ENCODE measurements around the gene UTP25.
A peak's percentile ranks its signal among the peaks of the same experiment; 100 is the strongest.

Gene UTP25

GRCh38 chr1:209878964-209879363 lies 51.2 kb downstream of the UTP25 start:
- H4K91ac ChIP-seq (ENCODE audit: low read length): no peak overlapping the region

GRCh38 chr1:209879539-209879938 lies 51.8 kb downstream of the UTP25 start:
- peak overlapping the region; percentile 14 for H3K9ac ChIP-seq (ENCODE audit: low read length)
- H3K4me2 ChIP-seq (ENCODE audit: low read length, poor library complexity, severe bottlenecking): no peak overlapping the region
- DNase-seq: no peak
- WGBS: 88% methylated on average over 11 of the region's 12 CpGs
- H2BK120ac ChIP-seq (ENCODE audit: low read depth, low read length): no peak overlapping the region
- no peak overlapping the region for H2BK5ac ChIP-seq (ENCODE audit: low read depth, low read length, poor library complexity, severe bottlenecking)
- H2AFZ ChIP-seq (ENCODE audit: low read depth, low read length): no peak overlapping the region
- H3K79me1 ChIP-seq (replicated peaks; ENCODE audit: low read length, poor library complexity, severe bottlenecking): no peaks in the 10 kb centered on the region
- no peak overlapping the region for H4K8ac ChIP-seq (ENCODE audit: low read length)
- no peaks in the 10 kb centered on the region for H3K36me3 ChIP-seq (ENCODE audit: control insufficient read depth in 1 of 2, insufficient read depth in 2 of 2, low read depth in 1 of 2, low read length in 2 of 2)
- no peaks in the 10 kb centered on the region for H3K9me3 ChIP-seq (ENCODE audit: control insufficient read depth, low read length)
- H4K91ac ChIP-seq (ENCODE audit: low read length): no peak overlapping the region
- H2AK5ac ChIP-seq (ENCODE audit: low read length, severe bottlenecking): peak overlapping the region; percentile 92
- peaks cover 0 to 9% of the 10 kb centered on the region in 2 experiments for H3K27me3 ChIP-seq (ENCODE audit: control insufficient read depth in 1 of 2, insufficient read depth in 1 of 2, low read length in 2 of 2)
- peaks cover 14% of the 10 kb centered on the region for H3K4me1 ChIP-seq (ENCODE audit: control insufficient read depth, insufficient read depth, low read depth, low read length)
- H3K27ac ChIP-seq (ENCODE audit: low read length, poor library complexity, severe bottlenecking): no peak overlapping the region
- no peak overlapping the region for H3K14ac ChIP-seq (ENCODE audit: low read length in 2 of 2)
- no peak overlapping the region for H3K23ac ChIP-seq (ENCODE audit: low read length in 2 of 2)
- no peak overlapping the region for H3K4ac ChIP-seq (ENCODE audit: low read depth in 1 of 2, low read length in 2 of 2)
- no peak overlapping the region for H3K18ac ChIP-seq (ENCODE audit: low read depth in 1 of 2, low read length in 2 of 2)
- H2BK12ac ChIP-seq (ENCODE audit: low read length in 2 of 2): peak overlapping the region in 1 of 2 experiments; percentile 61
- no peak overlapping the region for H3K4me3 ChIP-seq (ENCODE audit: insufficient read depth in 1 of 2, low read depth in 1 of 2, low read length in 2 of 2)
- no peak overlapping the region for H2BK15ac ChIP-seq (ENCODE audit: low read depth, poor library complexity, severe bottlenecking)

More at GRCh38 chr1:209878964-209879363, 51.2 kb downstream of the UTP25 start:
- Histone ChIP-seq H3K4ac (ENCODE audit: low read depth in 1 of 2, low read length in 2 of 2) (no peak overlapping the region), H2BK15ac (ENCODE audit: low read depth, poor library complexity, severe bottlenecking) (no peak overlapping the region), H3K4me1 (ENCODE audit: control insufficient read depth, insufficient read depth, low read depth, low read length) (peaks cover 14% of the 10 kb centered on the region), H3K4me2 (ENCODE audit: low read length, poor library complexity, severe bottlenecking) (no peak overlapping the region), H3K27me3 (ENCODE audit: control insufficient read depth in 1 of 2, insufficient read depth in 1 of 2, low read length in 2 of 2) (peaks cover 0 to 9% of the 10 kb centered on the region in 2 experiments), H2AFZ (ENCODE audit: low read depth, low read length) (no peak overlapping the region), H3K18ac (ENCODE audit: low read depth in 1 of 2, low read length in 2 of 2) (peak overlapping the region in 1 of 2 experiments; percentile 59), H2AK5ac (ENCODE audit: low read length, severe bottlenecking) (peak overlapping the region; percentile 92), H3K14ac (ENCODE audit: low read length in 2 of 2) (peak overlapping the region in 1 of 2 experiments; percentile 62), H2BK12ac (ENCODE audit: low read length in 2 of 2) (peak overlapping the region in 1 of 2 experiments; percentile 10), H3K9ac (ENCODE audit: low read length) (no peak overlapping the region), H2BK5ac (ENCODE audit: low read depth, low read length, poor library complexity, severe bottlenecking) (no peak overlapping the region), H3K27ac (ENCODE audit: low read length, poor library complexity, severe bottlenecking) (no peak overlapping the region), H3K4me3 (ENCODE audit: insufficient read depth in 1 of 2, low read depth in 1 of 2, low read length in 2 of 2) (no peak overlapping the region), H3K36me3 (ENCODE audit: control insufficient read depth in 1 of 2, insufficient read depth in 2 of 2, low read depth in 1 of 2, low read length in 2 of 2) (no peaks in the 10 kb centered on the region), H2BK120ac (ENCODE audit: low read depth, low read length) (no peak overlapping the region), H4K8ac (ENCODE audit: low read length) (no peak overlapping the region), H3K23ac (ENCODE audit: low read length in 2 of 2) (no peak overlapping the region), H3K79me1 (replicated peaks; ENCODE audit: low read length, poor library complexity, severe bottlenecking) (no peaks in the 10 kb centered on the region), H3K9me3 (ENCODE audit: control insufficient read depth, low read length) (no peaks in the 10 kb centered on the region)
- WGBS: 100% methylated on average over 1 of the region's 1 CpG
- no peak for DNase-seq

- Histone ChIP-seq H3K4me1 (ENCODE audit: control insufficient read depth, insufficient read depth, low read depth, low read length) (peaks cover 11% of the 10 kb centered on the region), H3K4ac (ENCODE audit: low read depth in 1 of 2, low read length in 2 of 2) (no peak overlapping the region), H2BK15ac (ENCODE audit: low read depth, poor library complexity, severe bottlenecking) (no peak overlapping the region), H3K18ac (ENCODE audit: low read depth in 1 of 2, low read length in 2 of 2) (no peak overlapping the region), H3K4me3 (ENCODE audit: insufficient read depth in 1 of 2, low read depth in 1 of 2, low read length in 2 of 2) (no peak overlapping the region), H4K91ac (ENCODE audit: low read length) (no peak overlapping the region), H2BK12ac (ENCODE audit: low read length in 2 of 2) (no peak overlapping the region), H3K4me2 (ENCODE audit: low read length, poor library complexity, severe bottlenecking) (no peak overlapping the region), H2AK5ac (ENCODE audit: low read length, severe bottlenecking) (peak overlapping the region; percentile 71), H4K8ac (ENCODE audit: low read length) (no peak overlapping the region), H3K36me3 (ENCODE audit: control insufficient read depth in 1 of 2, insufficient read depth in 2 of 2, low read depth in 1 of 2, low read length in 2 of 2) (no peaks in the 10 kb centered on the region), H3K9ac (ENCODE audit: low read length) (peak overlapping the region; percentile 14), H3K14ac (ENCODE audit: low read length in 2 of 2) (no peak overlapping the region), H3K9me3 (ENCODE audit: control insufficient read depth, low read length) (no peaks in the 10 kb centered on the region), H3K23ac (ENCODE audit: low read length in 2 of 2) (no peak overlapping the region), H2BK5ac (ENCODE audit: low read depth, low read length, poor library complexity, severe bottlenecking) (no peak overlapping the region), H2BK120ac (ENCODE audit: low read depth, low read length) (no peak overlapping the region), H3K27ac (ENCODE audit: low read length, poor library complexity, severe bottlenecking) (no peak overlapping the region), H3K27me3 (ENCODE audit: control insufficient read depth in 1 of 2, insufficient read depth in 1 of 2, low read length in 2 of 2) (peaks cover 0 to 9% of the 10 kb centered on the region in 2 experiments), H3K79me1 (replicated peaks; ENCODE audit: low read length, poor library complexity, severe bottlenecking) (no peaks in the 10 kb centered on the region), H2AFZ (ENCODE audit: low read depth, low read length) (no peak overlapping the region)
- no peak for DNase-seq
- 88% methylated on average over 3 of the region's 3 CpGs for WGBS
Observed at GRCh38 chr1:209880031-209880430, 52.3 kb downstream of the UTP25 start.

GRCh38 chr1:209881619-209882018 lies 53.8 kb downstream of the UTP25 start:
- H3K36me3 ChIP-seq (ENCODE audit: control insufficient read depth in 1 of 2, insufficient read depth in 2 of 2, low read depth in 1 of 2, low read length in 2 of 2): no peaks in the 10 kb centered on the region
- peak overlapping the region; percentile 1 for H2BK120ac ChIP-seq (ENCODE audit: low read depth, low read length)
- 93% methylated on average over 5 of the region's 5 CpGs for WGBS
- peak overlapping the region; percentile 76 for H2AK5ac ChIP-seq (ENCODE audit: low read length, severe bottlenecking)
- H3K9me3 ChIP-seq (ENCODE audit: control insufficient read depth, low read length): no peaks in the 10 kb centered on the region
- H3K27me3 ChIP-seq (ENCODE audit: control insufficient read depth in 1 of 2, insufficient read depth in 1 of 2, low read length in 2 of 2): peaks cover 0 to 16% of the 10 kb centered on the region in 2 experiments
- no peaks in the 10 kb centered on the region for H3K79me1 ChIP-seq (replicated peaks; ENCODE audit: low read length, poor library complexity, severe bottlenecking)
- no peak overlapping the region for H3K27ac ChIP-seq (ENCODE audit: low read length, poor library complexity, severe bottlenecking)
- peak overlapping the region; percentile 17 for H2BK15ac ChIP-seq (ENCODE audit: low read depth, poor library complexity, severe bottlenecking)
- no peak overlapping the region for H3K14ac ChIP-seq (ENCODE audit: low read length in 2 of 2)
- H2BK5ac ChIP-seq (ENCODE audit: low read depth, low read length, poor library complexity, severe bottlenecking): no peak overlapping the region
- H3K4me2 ChIP-seq (ENCODE audit: low read length, poor library complexity, severe bottlenecking): no peak overlapping the region
- no peak for DNase-seq
- no peak overlapping the region for H4K8ac ChIP-seq (ENCODE audit: low read length)
- H3K9ac ChIP-seq (ENCODE audit: low read length): no peak overlapping the region
- peak overlapping the region in 1 of 2 experiments; percentile 38 for H2BK12ac ChIP-seq (ENCODE audit: low read length in 2 of 2)
- no peak overlapping the region for H4K91ac ChIP-seq (ENCODE audit: low read length)
- peaks cover 9% of the 10 kb centered on the region for H3K4me1 ChIP-seq (ENCODE audit: control insufficient read depth, insufficient read depth, low read depth, low read length)
- no peak overlapping the region for H3K18ac ChIP-seq (ENCODE audit: low read depth in 1 of 2, low read length in 2 of 2)
- H3K23ac ChIP-seq (ENCODE audit: low read length in 2 of 2): no peak overlapping the region
- H3K4ac ChIP-seq (ENCODE audit: low read depth in 1 of 2, low read length in 2 of 2): no peak overlapping the region
- H2AFZ ChIP-seq (ENCODE audit: low read depth, low read length): no peak overlapping the region
- H3K4me3 ChIP-seq (ENCODE audit: insufficient read depth in 1 of 2, low read depth in 1 of 2, low read length in 2 of 2): no peak overlapping the region
